Ammon's horn (tissue), 1 donor: ENCODE results near the gene GPT2.

Source experiments
- DNase-seq: peaks from one replicate; pipeline ENCODE4 v3.0.0-alpha.2; 2016; ENCODE audit warnings: low spot score

Gene GPT2

DNA sequence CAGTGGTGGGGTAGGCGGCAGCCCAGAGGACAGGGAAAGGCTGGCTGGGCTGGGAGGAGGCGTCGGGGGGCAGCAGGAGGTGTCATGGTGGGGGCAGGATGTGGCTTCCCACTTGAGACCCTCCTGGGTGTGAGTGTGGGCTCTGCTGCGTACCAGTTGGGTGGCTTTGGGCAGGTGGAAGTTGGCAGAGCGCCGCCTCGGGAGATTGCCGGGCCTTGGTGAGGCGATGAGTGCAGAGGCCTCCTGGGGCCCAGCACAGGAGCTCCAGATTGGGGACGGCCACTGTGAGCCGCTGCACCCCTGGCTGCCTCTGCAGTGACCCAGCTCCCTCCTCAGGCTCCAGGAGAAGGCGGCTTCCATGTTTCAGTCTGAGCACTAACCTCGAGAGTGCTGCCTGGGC is 13.8 kb downstream of the GPT2 start:
- DNase-seq: no peak

- DNase-seq: no peak
These were observed 15.4 kb downstream of the GPT2 start for GRCh38 chr16:46899443-46900143.

- no peak for DNase-seq
These were observed 16.5 kb downstream of the GPT2 start for GRCh38 chr16:46900455-46901235.

- DNase-seq: no peak
These were observed 17.5 kb downstream of the GPT2 start for GRCh38 chr16:46901709-46902108.

DNA sequence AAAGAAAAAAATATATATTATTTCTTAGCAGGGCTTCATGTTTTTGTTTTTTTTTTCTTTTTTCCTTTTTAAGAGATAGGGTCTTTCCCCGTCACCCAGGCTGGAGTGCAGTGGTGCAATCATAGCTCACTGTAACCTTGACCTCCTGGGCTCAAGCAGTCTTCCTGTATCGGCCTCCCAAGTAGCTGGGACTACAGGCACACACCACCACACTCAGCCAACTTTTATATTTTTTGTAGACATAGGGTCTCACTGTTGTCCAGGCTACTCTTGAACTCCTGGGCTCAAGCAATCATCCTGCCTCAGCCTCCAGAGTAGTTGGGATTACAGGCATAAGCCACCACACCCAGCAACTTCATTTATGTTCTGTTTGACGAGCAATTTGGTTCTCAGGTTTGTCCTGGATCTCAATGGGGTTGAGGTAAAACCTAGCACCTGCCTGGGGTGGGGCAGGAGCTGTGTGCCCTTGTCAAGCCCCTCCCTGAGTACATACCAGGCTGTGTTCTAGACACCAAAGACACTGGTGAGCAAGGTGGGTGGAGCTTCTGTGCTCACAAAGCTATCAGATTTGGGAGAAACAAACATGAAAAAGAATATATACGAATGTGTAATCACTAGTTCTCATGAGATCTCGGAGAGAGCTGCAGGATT is 19.2 kb downstream of the GPT2 start:
- no peak for DNase-seq

- DNase-seq: no peak
These were observed 20.3 kb downstream of the GPT2 start for GRCh38 chr16:46904471-46904870.

DNA sequence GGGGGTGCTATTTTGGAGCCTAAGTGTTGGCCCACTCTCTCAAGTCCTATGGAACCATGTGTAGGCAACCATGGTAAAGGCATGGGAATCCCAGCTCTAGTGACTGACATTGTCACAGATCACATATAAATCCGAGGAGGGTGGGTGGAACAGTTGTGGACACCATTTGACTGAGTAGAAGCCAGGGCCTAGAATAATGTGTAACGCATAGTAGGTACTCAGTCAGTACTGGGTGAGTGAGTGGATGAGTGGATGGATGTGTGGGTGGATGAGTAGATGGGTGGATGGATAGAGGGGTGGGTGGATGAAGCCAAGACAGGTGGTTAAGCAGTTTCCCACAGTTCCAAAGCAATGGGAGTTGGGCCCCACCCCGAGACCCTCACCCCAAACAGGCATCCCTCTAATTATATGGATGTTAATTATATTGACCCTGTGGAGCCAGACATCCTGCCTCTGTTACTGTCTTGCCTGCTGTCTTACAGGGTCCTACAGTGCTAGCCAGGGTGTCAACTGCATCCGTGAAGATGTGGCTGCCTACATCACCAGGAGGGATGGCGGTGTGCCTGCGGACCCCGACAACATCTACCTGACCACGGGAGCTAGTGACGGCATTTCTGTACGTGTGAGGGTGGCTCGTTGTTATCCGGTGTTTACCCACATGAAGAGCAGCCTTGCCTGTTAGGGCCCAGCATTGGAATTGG is 22.3 kb downstream of the GPT2 start:
- no peak for DNase-seq

DNA sequence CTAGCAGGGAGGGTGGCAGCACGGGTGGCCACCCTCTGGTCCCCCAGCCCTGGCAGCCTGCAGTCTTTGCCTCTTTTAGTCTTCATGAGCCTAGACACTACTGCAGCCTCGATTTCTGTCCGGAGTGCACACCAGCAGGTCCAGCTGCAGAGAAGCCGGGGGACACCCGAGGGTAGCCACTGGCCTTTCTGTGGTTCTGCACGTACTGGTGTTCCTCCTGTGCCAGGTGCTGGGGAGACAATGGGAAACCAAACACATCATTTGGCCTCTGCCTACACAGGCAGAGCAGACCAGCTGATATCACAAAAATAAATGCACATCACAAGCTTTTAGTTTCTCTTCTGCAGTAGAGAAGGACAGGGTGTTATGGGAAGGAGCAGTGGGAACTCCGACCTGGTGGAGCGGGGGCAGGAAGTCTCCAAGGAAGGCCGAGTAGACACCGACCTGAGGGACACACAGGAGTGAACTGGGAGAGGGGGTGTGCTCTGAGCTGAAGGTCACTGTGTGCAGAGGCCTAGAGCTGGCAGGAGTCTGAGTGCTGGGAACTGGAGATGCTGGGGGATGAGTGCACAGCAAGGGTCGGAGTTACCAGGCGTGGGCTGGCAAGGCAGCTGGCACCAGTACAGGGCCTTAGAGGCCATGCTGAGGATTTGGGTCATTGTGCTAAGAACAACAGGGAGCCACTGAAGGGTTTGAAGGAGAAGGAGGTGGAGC is 23.1 kb downstream of the GPT2 start:
- no peak for DNase-seq

DNA sequence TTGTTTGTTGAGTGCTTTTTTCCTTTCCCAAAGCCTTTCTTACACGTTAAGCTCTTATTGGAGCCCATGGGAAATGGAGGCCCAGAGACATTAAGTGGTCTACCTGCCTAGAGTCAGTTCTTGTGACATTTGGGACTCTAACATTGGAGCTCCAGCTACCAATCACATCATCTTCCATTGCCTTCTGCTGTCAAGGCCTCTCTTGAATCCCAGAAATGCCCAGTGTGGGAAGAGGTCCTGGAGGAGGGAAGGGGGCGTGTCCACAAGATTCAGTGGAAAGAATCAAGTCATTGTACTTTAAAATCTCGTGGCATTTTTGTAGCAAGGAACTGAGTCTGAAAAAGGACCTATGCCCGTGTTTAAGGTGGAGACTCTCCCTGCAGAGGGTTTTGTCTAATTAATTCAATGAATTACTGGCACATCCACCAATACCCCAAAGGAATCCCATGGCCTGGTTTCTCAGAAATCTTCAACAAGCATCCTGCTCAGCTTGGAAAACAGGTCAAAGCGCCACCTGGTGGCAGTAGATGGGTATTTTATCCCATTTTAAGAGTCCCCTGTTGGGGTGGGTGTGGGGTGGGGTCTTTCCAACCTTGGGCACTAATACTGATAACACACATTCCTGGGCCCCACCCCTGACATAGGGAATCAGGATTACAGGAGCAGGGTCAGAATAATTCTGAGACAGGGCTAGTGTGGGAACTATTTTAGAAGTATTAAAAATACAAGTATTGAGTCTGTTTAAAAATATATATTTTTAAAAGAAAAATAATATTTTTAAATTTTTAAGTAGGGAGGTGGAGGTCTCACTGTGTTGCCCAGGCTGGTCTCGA is 24.6 kb downstream of the GPT2 start:
- peak; percentile 76 for DNase-seq

DNA sequence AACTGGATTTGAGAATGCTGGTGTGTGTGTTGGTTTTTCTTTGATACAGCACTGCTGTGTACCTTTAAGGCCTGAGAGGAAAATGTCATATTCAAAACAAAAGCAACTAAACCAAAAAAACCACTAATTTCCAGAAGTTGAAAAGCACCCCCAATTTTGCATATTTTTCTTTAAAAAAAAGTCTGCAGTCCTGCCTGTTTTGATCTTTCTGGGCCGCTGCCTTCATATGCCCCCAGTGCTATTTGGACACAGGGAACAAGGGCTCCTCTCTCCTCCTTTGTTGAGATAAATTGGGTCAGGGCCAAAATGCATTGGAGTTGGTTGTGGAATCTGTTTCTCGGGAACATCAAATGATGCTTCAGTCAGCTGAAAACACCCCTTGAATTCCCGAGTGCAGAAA is 26.9 kb downstream of the GPT2 start:
- DNase-seq: peak; percentile 89

GRCh38 chr16:46911650-46912049 is 27.5 kb downstream of the GPT2 start:
- no peak for DNase-seq

DNA sequence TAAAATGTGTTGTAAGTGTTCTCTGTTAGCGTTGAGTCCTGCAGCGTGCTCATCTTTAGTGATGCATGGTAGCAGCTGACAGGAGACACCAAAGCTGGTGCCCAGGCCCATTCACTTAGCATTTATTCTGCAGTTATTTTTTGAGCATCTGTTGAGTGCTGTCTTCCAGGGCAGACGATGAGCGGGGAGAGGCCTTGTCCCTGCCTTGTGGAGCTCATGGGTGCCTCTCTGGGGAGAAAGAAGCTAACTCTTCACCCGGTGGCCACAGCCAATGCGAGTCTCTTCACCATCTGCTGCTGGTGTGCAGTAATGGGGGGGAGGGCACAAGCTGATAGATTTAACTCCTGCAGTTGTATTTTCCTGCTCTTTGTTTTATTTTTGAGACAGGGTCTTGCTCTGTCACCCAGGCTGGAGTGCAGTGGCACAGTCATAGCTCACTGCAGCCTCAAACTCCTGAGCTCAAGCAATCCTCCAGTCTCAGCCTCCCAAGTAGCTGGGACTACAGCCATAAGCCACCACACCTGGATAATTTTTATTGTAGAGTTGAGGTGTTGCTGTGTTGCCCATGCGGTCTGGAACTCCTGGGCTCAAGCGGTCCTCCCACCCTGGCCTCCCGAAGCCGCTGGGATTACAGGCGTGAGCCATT is 30.5 kb downstream of the GPT2 start:
- DNase-seq: no peak

DNA sequence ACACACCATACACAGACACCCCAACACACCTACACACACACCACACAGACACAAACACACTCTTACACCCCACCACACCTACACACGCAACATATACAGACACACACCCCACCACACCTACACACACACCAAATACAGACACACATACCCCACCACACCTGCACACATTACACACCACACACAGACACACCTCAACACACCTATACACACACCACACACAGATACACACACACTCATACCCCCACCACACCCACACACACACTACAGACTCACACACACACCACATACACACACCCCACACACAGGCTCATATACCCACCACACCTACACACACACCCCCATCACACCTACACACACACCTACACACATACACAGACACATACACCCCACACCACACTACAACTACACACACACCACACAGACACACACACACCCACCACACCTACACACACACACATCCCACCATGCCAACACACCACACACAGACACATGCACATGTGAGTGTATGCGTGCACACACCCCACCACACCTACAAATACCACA is 31.4 kb downstream of the GPT2 start:
- no peak for DNase-seq

- no peak for DNase-seq
These were observed 32.8 kb downstream of the GPT2 start for GRCh38 chr16:46916980-46917379.

DNA sequence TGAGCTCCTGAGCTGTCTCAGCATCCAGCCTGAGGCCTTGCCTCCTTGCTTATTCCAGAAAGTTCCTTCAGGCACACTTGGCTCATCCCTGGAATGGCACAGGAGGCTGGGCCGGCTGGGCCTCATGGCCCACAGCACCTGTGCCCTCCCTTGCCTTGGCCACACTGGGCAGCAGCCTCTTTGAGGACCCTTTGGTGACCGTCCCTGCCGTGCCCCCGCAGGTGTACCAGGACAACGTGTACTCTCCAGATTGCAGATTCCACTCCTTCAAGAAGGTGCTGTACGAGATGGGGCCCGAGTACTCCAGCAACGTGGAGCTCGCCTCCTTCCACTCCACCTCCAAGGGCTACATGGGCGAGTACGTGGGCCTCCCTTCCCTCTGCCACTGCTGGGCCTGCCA is 34.2 kb downstream of the GPT2 start:
- no peak for DNase-seq

- DNase-seq: no peak
These were observed 35.0 kb downstream of the GPT2 start for GRCh38 chr16:46918905-46919792.

GRCh38 chr16:46920402-46921068 is 36.4 kb downstream of the GPT2 start:
- DNase-seq: peak; percentile 52

DNA sequence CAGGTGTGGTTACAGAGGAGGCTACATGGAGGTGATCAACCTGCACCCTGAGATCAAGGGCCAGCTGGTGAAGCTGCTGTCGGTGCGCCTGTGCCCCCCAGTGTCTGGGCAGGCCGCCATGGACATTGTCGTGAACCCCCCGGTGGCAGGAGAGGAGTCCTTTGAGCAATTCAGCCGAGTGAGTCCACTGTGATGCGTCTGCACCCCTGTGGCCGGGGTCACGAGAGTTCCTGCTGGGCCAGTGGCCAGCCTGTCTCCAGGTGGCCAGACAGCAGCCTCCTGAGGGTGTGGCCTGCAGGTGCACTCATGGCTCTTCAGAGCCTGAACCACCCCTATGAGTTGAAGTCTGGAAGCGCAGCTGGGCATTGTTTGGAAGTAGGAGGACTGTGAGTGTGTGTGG is 38.1 kb downstream of the GPT2 start:
- DNase-seq: no peak
